ENCODE data around the gene FBXL19. TPM values are rescaled to one million over a fixed set of nuclear protein-coding genes. Genes with fewer than 3 reads are reported as not detected.

FBXL19 gene
- total and polyA plus RNA-seq, 2 donors (not counting 1 experiment from before 2014, with no cell fraction given), result 9.0 to 25.0 TPM

DNA sequence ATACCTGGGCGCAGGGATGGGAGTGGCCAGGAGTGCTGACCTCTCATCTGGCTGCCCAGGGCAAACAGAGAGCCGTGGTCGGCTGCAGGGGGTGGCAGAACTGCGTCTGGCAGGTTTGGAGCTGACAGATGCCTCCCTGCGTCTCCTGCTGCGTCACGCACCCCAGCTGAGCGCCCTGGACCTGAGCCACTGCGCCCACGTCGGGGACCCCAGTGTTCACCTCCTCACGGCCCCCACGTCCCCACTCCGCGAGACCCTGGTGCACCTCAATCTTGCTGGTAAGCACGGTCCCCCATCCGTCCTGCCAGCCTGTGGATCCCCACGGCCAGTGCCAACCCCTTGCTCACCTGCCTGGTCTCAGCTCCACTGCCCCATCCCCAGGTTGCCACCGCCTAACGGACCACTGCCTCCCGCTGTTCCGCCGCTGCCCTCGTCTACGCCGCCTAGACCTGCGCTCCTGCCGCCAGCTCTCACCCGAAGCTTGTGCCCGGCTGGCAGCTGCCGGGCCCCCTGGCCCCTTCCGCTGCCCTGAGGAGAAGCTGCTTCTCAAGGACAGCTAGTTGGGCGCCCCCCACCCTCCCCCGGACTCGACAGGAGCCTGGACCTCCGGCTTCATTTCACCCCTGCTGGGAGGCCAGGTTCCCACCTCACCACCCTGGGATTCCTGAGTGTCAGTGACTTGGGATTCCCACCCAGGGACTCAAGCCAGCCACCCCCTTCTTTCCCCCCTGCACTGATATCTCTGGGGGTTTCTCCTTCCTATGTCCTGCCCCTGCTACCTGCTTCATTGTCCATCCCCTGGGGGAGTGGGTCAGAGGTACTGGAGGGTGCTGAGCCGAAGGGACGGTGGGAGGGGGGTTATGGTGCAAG lies 23.5 kb downstream of the FBXL19 start:
- H3K4me1 Mint-ChIP-seq, result peaks cover 26% of the 10 kb centered on the region
- no peaks in the 10 kb centered on the region for H3K27me3 ChIP-seq (replicated peaks in 1 of 4; ENCODE audit: control extremely low read depth in 1 of 4, control insufficient read depth in 3 of 4, insufficient read depth in 4 of 4, low read length in 3 of 4)
- no peak overlapping the region for H3K4me3 ChIP-seq (ENCODE audit: control extremely low read depth in 1 of 5, extremely low read depth in 1 of 5, insufficient read depth in 1 of 5, low read depth in 2 of 5, low read length in 4 of 5)
- POLR2A ChIA-PET, result no interaction called here
- peaks cover 25% of the 10 kb centered on the region for H3K79me2 ChIP-seq (ENCODE audit: control insufficient read depth, insufficient read depth, low read length)
- H3K36me3 ChIP-seq (replicated peaks in 1 of 2; ENCODE audit: control extremely low read depth in 1 of 2, control insufficient read depth in 1 of 2, extremely low read depth in 1 of 2, insufficient read depth in 2 of 2, low read length in 1 of 2), result peaks cover 0 to 6% of the 10 kb centered on the region in 2 experiments
- peak overlapping the region; percentile 53 for H3K4me3 Mint-ChIP-seq
- DNase-seq (no peak), ATAC-seq (ENCODE audit: low read depth) (no peak)
- peak overlapping the region; percentile 37 for H3K27ac Mint-ChIP-seq
- no peaks in the 10 kb centered on the region for H3K27me3 Mint-ChIP-seq
- H4K20me1 ChIP-seq (ENCODE audit: control insufficient read depth, insufficient read depth, low read length, poor library complexity, severe bottlenecking), result peaks cover 18% of the 10 kb centered on the region
- H3K9me3 ChIP-seq (ENCODE audit: control extremely low read depth in 1 of 3, control insufficient read depth in 2 of 3, insufficient read depth in 1 of 3, low read length in 2 of 3), result no peaks in the 10 kb centered on the region
- no peaks in the 10 kb centered on the region for H3K9me3 Mint-ChIP-seq (ENCODE audit: insufficient read depth)
- CTCF ChIA-PET, result no interaction called here
- no peak overlapping the region for H3K4me2 ChIP-seq (replicated peaks; ENCODE audit: low read depth, low read length, poor library complexity, severe bottlenecking)
- H3K9ac ChIP-seq (ENCODE audit: low read length), result no peak overlapping the region
- no peak overlapping the region for H3K27ac ChIP-seq (ENCODE audit: low read length in 2 of 2)
- H2AFZ ChIP-seq (ENCODE audit: insufficient read depth, low read depth, low read length, poor library complexity, severe bottlenecking), result no peak overlapping the region
- WGBS (ENCODE audit: insufficient coverage), result 97% methylated on average over 36 of the region's 38 CpGs
- intact Hi-C loops (cut with micrococcal nuclease), result loop anchor here (5.0 kb wide), 1 partner anchor 185 kb away; the partner anchor contains the start of genes CFAP119 and RNF40
- H3K4me1 ChIP-seq (ENCODE audit: control insufficient read depth in 2 of 2, insufficient read depth in 2 of 2, low read length in 2 of 2), result peaks cover 19 to 37% of the 10 kb centered on the region in 2 donors
- TF ChIP-seq EZH2 (IDR thresholded peaks at IDR 0.05; ENCODE audit: borderline replicate concordance, insufficient read depth, low read depth, low read length, poor library complexity, severe bottlenecking), result no peak
- TF ChIP-seq, protein P1, sequence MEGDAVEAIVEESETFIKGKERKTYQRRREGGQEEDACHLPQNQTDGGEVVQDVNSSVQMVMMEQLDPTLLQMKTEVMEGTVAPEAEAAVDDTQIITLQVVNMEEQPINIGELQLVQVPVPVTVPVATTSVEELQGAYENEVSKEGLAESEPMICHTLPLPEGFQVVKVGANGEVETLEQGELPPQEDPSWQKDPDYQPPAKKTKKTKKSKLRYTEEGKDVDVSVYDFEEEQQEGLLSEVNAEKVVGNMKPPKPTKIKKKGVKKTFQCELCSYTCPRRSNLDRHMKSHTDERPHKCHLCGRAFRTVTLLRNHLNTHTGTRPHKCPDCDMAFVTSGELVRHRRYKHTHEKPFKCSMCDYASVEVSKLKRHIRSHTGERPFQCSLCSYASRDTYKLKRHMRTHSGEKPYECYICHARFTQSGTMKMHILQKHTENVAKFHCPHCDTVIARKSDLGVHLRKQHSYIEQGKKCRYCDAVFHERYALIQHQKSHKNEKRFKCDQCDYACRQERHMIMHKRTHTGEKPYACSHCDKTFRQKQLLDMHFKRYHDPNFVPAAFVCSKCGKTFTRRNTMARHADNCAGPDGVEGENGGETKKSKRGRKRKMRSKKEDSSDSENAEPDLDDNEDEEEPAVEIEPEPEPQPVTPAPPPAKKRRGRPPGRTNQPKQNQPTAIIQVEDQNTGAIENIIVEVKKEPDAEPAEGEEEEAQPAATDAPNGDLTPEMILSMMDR (IDR thresholded peaks at IDR 0.05), result no peak

DNA sequence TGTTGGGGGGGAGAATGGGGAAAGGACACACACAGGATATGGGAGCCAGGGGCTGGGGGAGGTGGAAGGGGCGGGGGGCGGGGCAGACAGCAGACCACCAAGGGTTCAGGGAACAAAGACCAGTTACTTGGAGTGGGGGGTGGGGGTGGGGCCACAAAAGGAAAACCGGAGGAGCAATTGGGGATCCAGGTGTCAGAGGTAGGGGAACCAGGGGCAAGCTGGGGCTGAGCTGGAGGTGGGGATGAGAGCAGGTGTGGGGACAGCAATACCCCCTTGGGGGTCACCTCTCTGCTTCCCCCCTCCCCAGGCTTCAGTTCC lies 24.1 kb downstream of the FBXL19 start:
- Histone ChIP-seq H3K9me3 (ENCODE audit: control extremely low read depth in 1 of 3, control insufficient read depth in 2 of 3, insufficient read depth in 1 of 3, low read length in 2 of 3) (no peaks in the 10 kb centered on the region), H3K4me3 (ENCODE audit: control extremely low read depth in 1 of 5, extremely low read depth in 1 of 5, insufficient read depth in 1 of 5, low read depth in 2 of 5, low read length in 4 of 5) (no peak overlapping the region), H3K4me2 (replicated peaks; ENCODE audit: low read depth, low read length, poor library complexity, severe bottlenecking) (no peak overlapping the region), H3K4me1 (ENCODE audit: control insufficient read depth in 2 of 2, insufficient read depth in 2 of 2, low read length in 2 of 2) (peaks cover 14 to 31% of the 10 kb centered on the region in 2 donors), H3K9ac (ENCODE audit: low read length) (no peak overlapping the region), H3K27me3 (replicated peaks in 1 of 4; ENCODE audit: control extremely low read depth in 1 of 4, control insufficient read depth in 3 of 4, insufficient read depth in 4 of 4, low read length in 3 of 4) (no peaks in the 10 kb centered on the region), H3K27ac (ENCODE audit: low read length in 2 of 2) (peak overlapping the region in 1 of 2 donors; percentile 78), H2AFZ (ENCODE audit: insufficient read depth, low read depth, low read length, poor library complexity, severe bottlenecking) (no peak overlapping the region), H4K20me1 (ENCODE audit: control insufficient read depth, insufficient read depth, low read length, poor library complexity, severe bottlenecking) (peaks cover 18% of the 10 kb centered on the region), H3K36me3 (replicated peaks in 1 of 2; ENCODE audit: control extremely low read depth in 1 of 2, control insufficient read depth in 1 of 2, extremely low read depth in 1 of 2, insufficient read depth in 2 of 2, low read length in 1 of 2) (peaks cover 0 to 6% of the 10 kb centered on the region in 2 experiments), H3K79me2 (ENCODE audit: control insufficient read depth, insufficient read depth, low read length) (peaks cover 25% of the 10 kb centered on the region)
- CTCF ChIA-PET, result no interaction called here
- 100% methylated on average over 1 of the region's 3 CpGs for WGBS (ENCODE audit: insufficient coverage)
- no peak for TF ChIP-seq EZH2 (IDR thresholded peaks at IDR 0.05; ENCODE audit: borderline replicate concordance, insufficient read depth, low read depth, low read length, poor library complexity, severe bottlenecking)
- TF ChIP-seq, protein P1 (IDR thresholded peaks at IDR 0.05), result no peak
- Mint-ChIP-seq H3K27me3 (no peaks in the 10 kb centered on the region), H3K9me3 (ENCODE audit: insufficient read depth) (no peaks in the 10 kb centered on the region), H3K4me1 (peaks cover 22% of the 10 kb centered on the region), H3K4me3 (peak overlapping the region; percentile 44), H3K27ac (no peak overlapping the region)
- POLR2A ChIA-PET, result interaction anchor here (0.6 kb wide), 1 partner anchor 375 kb away, joined by 3 read pairs; no protein-coding TSS in a partner anchor
- intact Hi-C loops (cut with micrococcal nuclease), result loop anchor here (5.0 kb wide), 1 partner anchor 185 kb away; the partner anchor contains the start of genes CFAP119 and RNF40
- ATAC-seq (ENCODE audit: low read depth), result no peak
- DNase-seq, result no peak

All from B cell (primary cell).